B cell (primary cell): ENCODE data around the gene ROR2.

Source experiments
- EZH2 ChIP-seq: IDR thresholded peaks from 2 replicates; pipeline ENCODE4 v1.6.1; 2012; ENCODE audit warnings: borderline replicate concordance, low read depth, mild to moderate bottlenecking, moderate library complexity, low read length; ENCODE audit not compliant: insufficient read depth, poor library complexity, severe bottlenecking
- TF ChIP-seq, protein P1 (sequence below): fragments of 200-600 bp; IDR thresholded peaks from one replicate; pipeline ENCODE4 v1.8.0; 2022; ENCODE audit warnings: antibody characterized with exemption, mild to moderate bottlenecking

DNA sequence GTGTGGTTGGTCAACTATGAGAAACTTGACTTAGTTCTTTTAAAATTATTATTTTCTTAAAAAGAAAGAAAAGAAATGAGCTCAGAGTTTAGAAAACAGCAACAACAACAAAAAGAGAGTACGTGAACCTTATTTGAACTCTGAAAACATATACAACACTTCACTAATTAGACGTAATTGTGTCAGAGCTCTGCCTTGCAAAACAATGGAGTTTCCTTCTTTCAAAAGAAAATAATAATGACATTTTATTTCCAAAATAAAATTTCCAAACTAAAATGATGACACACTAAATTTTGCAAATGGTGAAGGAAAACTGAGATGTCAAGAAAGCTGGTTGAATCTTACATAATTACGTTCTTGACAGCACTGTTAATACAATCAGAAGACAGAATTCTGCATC is 15.4 kb downstream of the ROR2 start:
- TF ChIP-seq, protein P1, sequence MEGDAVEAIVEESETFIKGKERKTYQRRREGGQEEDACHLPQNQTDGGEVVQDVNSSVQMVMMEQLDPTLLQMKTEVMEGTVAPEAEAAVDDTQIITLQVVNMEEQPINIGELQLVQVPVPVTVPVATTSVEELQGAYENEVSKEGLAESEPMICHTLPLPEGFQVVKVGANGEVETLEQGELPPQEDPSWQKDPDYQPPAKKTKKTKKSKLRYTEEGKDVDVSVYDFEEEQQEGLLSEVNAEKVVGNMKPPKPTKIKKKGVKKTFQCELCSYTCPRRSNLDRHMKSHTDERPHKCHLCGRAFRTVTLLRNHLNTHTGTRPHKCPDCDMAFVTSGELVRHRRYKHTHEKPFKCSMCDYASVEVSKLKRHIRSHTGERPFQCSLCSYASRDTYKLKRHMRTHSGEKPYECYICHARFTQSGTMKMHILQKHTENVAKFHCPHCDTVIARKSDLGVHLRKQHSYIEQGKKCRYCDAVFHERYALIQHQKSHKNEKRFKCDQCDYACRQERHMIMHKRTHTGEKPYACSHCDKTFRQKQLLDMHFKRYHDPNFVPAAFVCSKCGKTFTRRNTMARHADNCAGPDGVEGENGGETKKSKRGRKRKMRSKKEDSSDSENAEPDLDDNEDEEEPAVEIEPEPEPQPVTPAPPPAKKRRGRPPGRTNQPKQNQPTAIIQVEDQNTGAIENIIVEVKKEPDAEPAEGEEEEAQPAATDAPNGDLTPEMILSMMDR, result no peak
- TF ChIP-seq EZH2, result no peak
